Fibroblast of lung (primary cell): ENCODE results near the gene KIF26B. TPM values are rescaled to one million over a fixed set of nuclear protein-coding genes. Genes with fewer than 3 reads are reported as not detected.

Source experiments
- DNase-seq, 2 donors: peaks; one replicate each; pipeline versions ENCODE4 v3.0.0 to v3.0.0-alpha.2; 2010; ENCODE audit warnings: low read depth in 2 of 2
- H2AFZ ChIP-seq: 2 replicates; pipeline ENCODE4 v1.5.1; 2012; ENCODE audit warnings: low read length, control low read depth, inconsistent platforms
- H3K27ac ChIP-seq: 2 replicates; pipeline ENCODE4 v1.5.1; 2011; ENCODE audit warnings: low read length, control low read depth; ENCODE audit not compliant: insufficient read depth
- H3K27me3 ChIP-seq: 2 replicates; pipeline ENCODE4 v1.5.1; 2011; ENCODE audit warnings: mild to moderate bottlenecking, low read length; ENCODE audit not compliant: control insufficient read depth, insufficient read depth
- H3K36me3 ChIP-seq: 2 replicates; pipeline ENCODE4 v1.5.1; 2011; ENCODE audit warnings: low read length; ENCODE audit not compliant: control insufficient read depth, insufficient read depth
- H3K4me1 ChIP-seq: 2 replicates; pipeline ENCODE4 v1.5.1; 2011; ENCODE audit warnings: low read length; ENCODE audit not compliant: control insufficient read depth, insufficient read depth; ENCODE audit errors: extremely low read depth
- H3K4me2 ChIP-seq: 2 replicates; pipeline ENCODE4 v1.5.1; 2011; ENCODE audit warnings: low read length, control low read depth; ENCODE audit not compliant: insufficient read depth; ENCODE audit errors: extremely low read depth
- H3K4me3 ChIP-seq, 4 experiments: fragments of 200-600 bp in 1 of 4; sonication (generic) in 1 of 4; replicated peaks in 1 of 4; 2 replicates each; pipeline ENCODE4 v1.5.1; 2011 to 2016; ENCODE audit warnings: low read length in 4 of 4, low read depth in 3 of 4, mild to moderate bottlenecking in 3 of 4, control low read depth in 2 of 4, inconsistent platforms in 1 of 4, mixed read lengths in 1 of 4; ENCODE audit not compliant: insufficient read depth in 1 of 4; ENCODE audit errors: control extremely low read depth in 1 of 4
- H3K79me2 ChIP-seq: 2 replicates; pipeline ENCODE4 v1.5.1; 2012; ENCODE audit warnings: mild to moderate bottlenecking, low read length, inconsistent platforms; ENCODE audit not compliant: control insufficient read depth, insufficient read depth
- H3K9ac ChIP-seq: 2 replicates; pipeline ENCODE4 v1.5.1; 2011; ENCODE audit warnings: mild to moderate bottlenecking, low read length, control low read depth; ENCODE audit not compliant: insufficient read depth
- H3K9me3 ChIP-seq: 2 replicates; pipeline ENCODE4 v1.5.1; 2012; ENCODE audit warnings: low read depth, low read length; ENCODE audit not compliant: control insufficient read depth, insufficient read depth
- H4K20me1 ChIP-seq: 2 replicates; pipeline ENCODE4 v1.5.1; 2011; ENCODE audit warnings: low read length; ENCODE audit not compliant: control insufficient read depth, insufficient read depth; ENCODE audit errors: extremely low read depth
- EZH2 ChIP-seq: IDR thresholded peaks from 2 replicates; pipeline ENCODE4 v1.5.1; 2012; ENCODE audit warnings: low read length, control low read depth, mild to moderate bottlenecking; ENCODE audit errors: missing control alignments
- polyA plus RNA-seq, 2 donors: library from polyadenylated mRNA; depleted of rRNA in 1 of 2; stranded (reverse) in 1 of 2; unstranded in 1 of 2; fragments of >200 nt; gene quantifications; 2 replicates each; pipeline ENCODE4 v1.2.1, GENCODE V29; 2011 to 2012; ENCODE audit warnings: missing spikeins in 1 of 2
- total RNA-seq: library from RNA; depleted of rRNA; stranded (reverse); fragments of >200 nt; gene quantifications from 2 replicates; pipeline ENCODE4 v1.2.1, GENCODE V29; 2014
- TF ChIP-seq, protein P1 (sequence below), 2 donors: IDR thresholded peaks in 1 of 2; conservative IDR thresholded peaks in 1 of 2; 1 replicate in 1 of 2; 2 replicates in 1 of 2; pipeline ENCODE4 v1.5.1; 2011 to 2012; ENCODE audit warnings: low read length in 2 of 2, control low read depth in 1 of 2, inconsistent platforms in 1 of 2, low read depth in 1 of 2, mild to moderate bottlenecking in 1 of 2

Gene KIF26B
- total and polyA plus RNA-seq, 2 donors (not counting 1 experiment from before 2014, with no cell fraction given) = 5.3 to 6.1 TPM

DNA sequence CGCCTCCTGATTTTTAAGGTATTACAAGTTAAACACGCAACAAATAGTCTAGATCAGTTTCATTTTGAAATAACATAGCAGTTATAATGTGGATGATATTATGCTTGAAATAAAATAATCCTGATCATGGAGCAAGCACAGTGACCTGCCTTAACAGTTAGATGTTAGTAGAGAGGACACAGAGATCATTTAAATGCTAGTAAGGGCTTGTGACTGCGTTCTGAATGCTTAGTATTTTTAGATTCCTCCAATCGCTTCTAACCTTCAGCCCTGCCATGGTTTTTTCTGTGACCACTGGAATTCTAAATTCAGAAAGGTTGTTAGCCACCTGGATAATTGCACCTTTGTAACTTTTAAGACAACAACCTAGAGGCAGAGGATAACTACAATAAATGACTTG lies 46.4 kb downstream of the KIF26B start:
- Histone ChIP-seq H3K4me3 (no peak overlapping the region), H4K20me1 (no peaks in the 10 kb centered on the region), H3K9me3 (no peaks in the 10 kb centered on the region), H3K4me2 (no peak overlapping the region), H3K79me2 (no peaks in the 10 kb centered on the region), H3K9ac (no peak overlapping the region), H2AFZ (no peak overlapping the region), H3K27ac (no peak overlapping the region), H3K4me1 (no peaks in the 10 kb centered on the region), H3K36me3 (no peaks in the 10 kb centered on the region), H3K27me3 (no peaks in the 10 kb centered on the region)
- DNase-seq = no peak
- TF ChIP-seq, protein P1, sequence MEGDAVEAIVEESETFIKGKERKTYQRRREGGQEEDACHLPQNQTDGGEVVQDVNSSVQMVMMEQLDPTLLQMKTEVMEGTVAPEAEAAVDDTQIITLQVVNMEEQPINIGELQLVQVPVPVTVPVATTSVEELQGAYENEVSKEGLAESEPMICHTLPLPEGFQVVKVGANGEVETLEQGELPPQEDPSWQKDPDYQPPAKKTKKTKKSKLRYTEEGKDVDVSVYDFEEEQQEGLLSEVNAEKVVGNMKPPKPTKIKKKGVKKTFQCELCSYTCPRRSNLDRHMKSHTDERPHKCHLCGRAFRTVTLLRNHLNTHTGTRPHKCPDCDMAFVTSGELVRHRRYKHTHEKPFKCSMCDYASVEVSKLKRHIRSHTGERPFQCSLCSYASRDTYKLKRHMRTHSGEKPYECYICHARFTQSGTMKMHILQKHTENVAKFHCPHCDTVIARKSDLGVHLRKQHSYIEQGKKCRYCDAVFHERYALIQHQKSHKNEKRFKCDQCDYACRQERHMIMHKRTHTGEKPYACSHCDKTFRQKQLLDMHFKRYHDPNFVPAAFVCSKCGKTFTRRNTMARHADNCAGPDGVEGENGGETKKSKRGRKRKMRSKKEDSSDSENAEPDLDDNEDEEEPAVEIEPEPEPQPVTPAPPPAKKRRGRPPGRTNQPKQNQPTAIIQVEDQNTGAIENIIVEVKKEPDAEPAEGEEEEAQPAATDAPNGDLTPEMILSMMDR (conservative IDR thresholded peaks at IDR 0.05 in 1 of 2, IDR thresholded peaks at IDR 0.05 in 1 of 2; ENCODE audit: low read depth in 1 of 2, low read length in 2 of 2) = no peak
- TF ChIP-seq EZH2 = no peak

DNA sequence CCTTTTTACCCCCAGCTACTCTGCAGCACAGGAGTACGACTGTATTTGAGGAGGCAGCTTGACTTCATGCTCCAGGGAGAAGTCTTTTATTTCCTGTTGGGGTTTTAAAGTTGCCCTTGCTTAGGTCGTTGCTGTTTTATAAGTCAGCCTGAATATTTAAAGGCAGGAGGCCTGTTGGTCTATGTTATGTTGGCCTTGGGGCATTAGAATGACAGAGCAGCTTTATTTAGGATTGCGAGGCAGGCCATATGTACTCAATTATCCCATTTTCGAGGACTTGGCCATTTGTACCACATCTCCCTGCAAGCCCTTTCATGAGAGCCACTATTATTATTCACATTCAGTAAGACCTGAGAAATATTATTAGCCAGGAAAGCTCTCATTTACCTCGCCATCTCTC lies 47.0 kb downstream of the KIF26B start:
- H3K9me3 ChIP-seq = no peaks in the 10 kb centered on the region
- TF ChIP-seq, protein P1 (conservative IDR thresholded peaks at IDR 0.05 in 1 of 2, IDR thresholded peaks at IDR 0.05 in 1 of 2; ENCODE audit: low read depth in 1 of 2, low read length in 2 of 2) = no peak
- TF ChIP-seq EZH2 = no peak
- no peak overlapping the region for H3K4me2 ChIP-seq
- H3K79me2 ChIP-seq = no peaks in the 10 kb centered on the region
- no peak overlapping the region for H3K4me3 ChIP-seq
- H3K4me1 ChIP-seq = no peaks in the 10 kb centered on the region
- no peaks in the 10 kb centered on the region for H3K27me3 ChIP-seq
- no peak overlapping the region for H3K27ac ChIP-seq
- H3K36me3 ChIP-seq = no peaks in the 10 kb centered on the region
- no peak overlapping the region for H3K9ac ChIP-seq
- no peak for DNase-seq
- H2AFZ ChIP-seq = no peak overlapping the region
- H4K20me1 ChIP-seq = no peaks in the 10 kb centered on the region

DNA sequence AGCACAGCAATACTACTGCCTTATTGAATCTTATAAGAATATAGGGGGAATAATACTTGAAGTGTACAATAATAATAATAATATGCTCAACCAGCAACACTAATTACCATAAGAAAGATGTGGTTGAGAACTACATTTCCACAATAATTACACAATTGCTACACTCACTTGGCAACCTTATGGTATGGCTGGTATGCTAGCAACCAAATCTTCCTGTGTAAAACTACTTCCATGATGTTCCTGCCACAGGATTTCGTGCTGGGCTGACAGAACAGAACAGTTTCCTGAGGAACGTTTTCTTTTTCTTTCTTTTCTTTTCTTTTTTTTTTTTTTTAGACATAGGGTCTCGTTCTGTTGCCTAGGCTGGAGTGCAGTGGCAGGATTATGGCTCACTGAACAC lies 50.6 kb downstream of the KIF26B start:
- no peak for TF ChIP-seq EZH2
- TF ChIP-seq, protein P1 (conservative IDR thresholded peaks at IDR 0.05 in 1 of 2, IDR thresholded peaks at IDR 0.05 in 1 of 2; ENCODE audit: low read depth in 1 of 2, low read length in 2 of 2) = no peak
- Histone ChIP-seq H2AFZ (no peak overlapping the region), H3K4me3 (no peak overlapping the region), H3K36me3 (no peaks in the 10 kb centered on the region), H3K27me3 (no peaks in the 10 kb centered on the region), H3K79me2 (no peaks in the 10 kb centered on the region), H3K4me1 (no peaks in the 10 kb centered on the region), H3K9me3 (no peaks in the 10 kb centered on the region), H4K20me1 (no peaks in the 10 kb centered on the region), H3K9ac (no peak overlapping the region), H3K4me2 (no peak overlapping the region), H3K27ac (no peak overlapping the region)
- peak in 1 of 2 donors; percentile 27 for DNase-seq
